ENCODE measurements around the gene VKORC1L1.
"Not testable (repeated sequence)": the region's sequence is repeated elsewhere in the genome, so short reads cannot be mapped to it uniquely, and the experiment has no call there.

The VKORC1L1 gene

GRCh38 chr7:65885533-65885932 lies 12.7 kb downstream of the VKORC1L1 start:
- not testable (repeated sequence) for FAIRE-seq

GRCh38 chr7:65888434-65889156 lies 15.7 kb downstream of the VKORC1L1 start:
- FAIRE-seq: not testable (repeated sequence)

- not testable (repeated sequence) for FAIRE-seq
Measured at GRCh38 chr7:65889722-65890121, 16.8 kb downstream of the VKORC1L1 start.

- no peak for FAIRE-seq
Measured at GRCh38 chr7:65892161-65892560, 19.3 kb downstream of the VKORC1L1 start.

DNA sequence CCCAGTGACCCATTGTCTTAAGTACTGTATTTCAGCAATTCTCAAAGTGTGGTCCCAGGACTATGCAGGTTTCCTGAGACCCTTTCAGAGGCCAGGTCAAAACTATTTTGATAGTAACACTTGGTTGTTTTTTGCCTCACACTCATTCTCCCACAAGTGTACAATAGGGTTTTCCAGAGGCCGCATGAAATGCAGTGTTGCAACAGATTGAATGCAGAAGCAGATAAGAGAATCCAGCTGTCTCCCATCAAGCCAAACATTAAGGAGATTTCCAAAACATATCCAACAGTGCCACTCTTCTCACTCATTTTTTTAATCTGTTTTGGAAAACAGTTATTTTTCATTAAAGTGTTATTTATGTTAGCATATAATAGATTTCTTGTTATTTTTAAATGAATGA lies 20.0 kb downstream of the VKORC1L1 start:
- FAIRE-seq: no peak

GRCh38 chr7:65896279-65896870 lies 23.5 kb downstream of the VKORC1L1 start:
- no peak for FAIRE-seq

DNA sequence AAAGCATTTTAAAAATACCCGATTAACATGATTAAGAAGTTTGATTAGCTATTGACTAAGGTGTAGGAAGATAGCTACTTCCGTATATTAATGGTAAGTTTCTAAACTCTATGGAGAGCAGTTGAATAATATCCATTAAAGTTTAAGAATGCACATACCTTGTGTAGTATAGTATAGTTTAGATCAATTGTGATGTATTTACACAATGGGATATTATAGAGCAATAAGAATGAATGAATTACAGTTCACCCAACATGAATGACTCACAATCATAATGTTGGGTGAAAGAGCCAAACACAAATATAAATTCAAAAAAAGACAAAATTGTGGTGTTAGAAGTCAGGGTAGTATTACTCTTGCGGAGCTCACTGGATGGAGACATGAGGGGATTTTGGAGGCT lies 24.4 kb downstream of the VKORC1L1 start:
- FAIRE-seq: not testable (repeated sequence)

DNA sequence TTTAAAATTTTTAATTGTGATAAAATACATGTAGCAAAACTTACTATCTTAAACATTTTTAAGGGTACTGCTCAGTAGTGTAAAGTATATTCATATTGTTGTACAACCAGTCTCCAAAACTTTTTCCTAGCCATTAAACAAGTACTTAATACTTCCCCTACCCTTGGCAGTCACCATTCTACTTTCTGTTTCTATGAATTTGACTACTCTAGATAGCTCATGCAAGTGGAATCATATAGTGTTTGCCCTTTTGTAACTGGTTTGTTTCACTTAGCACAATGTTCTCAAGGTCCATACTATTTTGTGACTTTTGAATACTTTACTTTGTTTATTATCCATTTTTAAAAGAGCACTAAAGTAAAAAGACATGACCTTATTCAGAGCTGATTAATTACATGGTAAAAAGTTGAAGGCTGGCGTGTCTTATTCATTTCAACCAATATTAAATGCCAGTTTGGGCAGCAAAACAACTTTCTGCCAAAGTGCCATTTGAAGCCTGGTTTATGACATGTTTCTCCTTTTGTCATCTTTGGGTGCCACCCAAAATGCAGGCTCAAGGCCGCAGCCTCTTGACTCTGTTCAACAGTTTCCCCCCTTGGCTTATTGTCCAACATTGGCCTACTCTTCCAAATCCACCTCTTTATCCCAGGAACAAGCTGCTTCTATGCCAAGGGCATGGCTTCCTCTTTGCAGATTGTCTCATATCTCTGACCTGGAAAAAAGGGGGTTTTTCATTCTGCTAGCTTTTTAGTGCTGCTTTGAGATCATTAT lies 26.0 kb downstream of the VKORC1L1 start:
- FAIRE-seq: not testable (repeated sequence)

DNA sequence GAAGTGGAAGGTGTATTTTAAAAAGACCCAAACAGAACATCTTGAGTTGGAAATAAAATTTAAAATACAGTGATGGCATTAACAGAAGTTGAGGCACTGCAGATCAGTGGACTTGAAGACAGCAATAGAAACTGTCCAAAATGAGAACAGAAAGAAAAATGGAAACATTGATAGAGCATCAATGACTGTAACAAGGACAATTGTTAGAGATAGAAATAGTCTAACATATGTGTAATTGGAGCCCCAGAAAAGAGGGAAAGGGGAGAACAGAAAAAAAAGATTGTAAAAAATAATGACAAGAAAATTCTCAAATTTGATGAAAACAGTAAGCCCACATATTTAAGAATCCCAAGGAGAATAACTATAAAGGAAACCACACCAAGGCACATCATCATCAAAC lies 29.4 kb downstream of the VKORC1L1 start:
- FAIRE-seq: no peak

- FAIRE-seq: no peak
Measured at GRCh38 chr7:65907501-65908198, 34.8 kb downstream of the VKORC1L1 start.

- FAIRE-seq: no peak
Measured at GRCh38 chr7:65910237-65910636, 37.4 kb downstream of the VKORC1L1 start.

DNA sequence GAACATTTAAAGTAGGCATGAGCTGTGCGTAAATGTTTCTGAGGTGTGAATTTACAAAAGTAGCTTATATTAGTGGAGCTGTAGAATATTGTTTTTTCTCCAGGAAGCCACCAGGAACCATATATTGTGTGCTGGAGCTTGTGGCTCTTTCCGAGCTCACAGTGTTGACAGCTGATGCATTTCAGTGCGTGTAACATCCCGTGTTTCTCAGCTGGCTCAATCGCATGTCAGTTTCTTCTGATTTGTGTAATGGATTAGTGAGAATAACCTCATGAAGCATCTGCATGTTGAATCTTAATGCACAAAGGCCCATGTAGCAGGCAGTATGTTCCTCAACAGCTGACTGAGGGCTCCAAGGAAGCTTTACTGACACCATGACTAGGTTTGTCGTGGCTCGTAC lies 39.4 kb downstream of the VKORC1L1 start:
- FAIRE-seq: no peak

DNA sequence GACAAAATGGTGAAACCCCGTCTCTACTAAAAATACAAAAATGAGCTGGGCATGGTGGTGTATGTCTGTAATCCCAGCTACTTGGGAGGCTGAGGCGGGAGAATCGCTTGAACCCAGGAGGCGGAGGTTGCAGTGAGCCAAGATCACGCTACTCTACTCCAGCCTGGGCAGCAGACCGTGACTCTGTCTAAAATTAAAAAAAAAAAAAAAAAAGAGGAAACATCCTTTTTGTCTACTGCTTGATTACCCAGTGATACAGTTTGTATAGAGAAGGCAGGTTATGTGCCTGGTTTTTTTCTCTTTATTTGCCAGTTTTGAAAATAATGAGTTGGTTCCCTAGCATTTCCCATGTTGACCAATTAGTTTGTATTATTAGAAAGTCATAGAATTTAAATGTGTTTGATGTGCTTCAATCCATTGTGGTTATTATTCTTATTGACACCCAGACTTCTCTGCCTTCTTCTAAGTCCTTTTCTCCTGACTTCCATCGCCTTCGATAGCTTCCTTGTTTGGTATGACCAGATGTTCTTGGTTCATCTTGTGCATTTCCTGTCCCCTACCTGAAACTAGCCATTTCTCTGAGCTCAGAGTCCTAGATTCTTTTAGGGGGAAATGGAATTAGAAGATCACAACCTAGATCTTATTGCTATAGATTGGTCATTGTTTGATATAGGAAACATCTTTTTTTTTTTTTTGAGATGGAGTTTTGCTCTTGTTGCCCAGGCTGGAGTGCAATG lies 43.2 kb downstream of the VKORC1L1 start:
- FAIRE-seq: no peak

- FAIRE-seq: no peak
Measured at GRCh38 chr7:65923316-65923715, 50.4 kb downstream of the VKORC1L1 start.

GRCh38 chr7:65924193-65924592 lies 51.3 kb downstream of the VKORC1L1 start:
- no peak for FAIRE-seq

DNA sequence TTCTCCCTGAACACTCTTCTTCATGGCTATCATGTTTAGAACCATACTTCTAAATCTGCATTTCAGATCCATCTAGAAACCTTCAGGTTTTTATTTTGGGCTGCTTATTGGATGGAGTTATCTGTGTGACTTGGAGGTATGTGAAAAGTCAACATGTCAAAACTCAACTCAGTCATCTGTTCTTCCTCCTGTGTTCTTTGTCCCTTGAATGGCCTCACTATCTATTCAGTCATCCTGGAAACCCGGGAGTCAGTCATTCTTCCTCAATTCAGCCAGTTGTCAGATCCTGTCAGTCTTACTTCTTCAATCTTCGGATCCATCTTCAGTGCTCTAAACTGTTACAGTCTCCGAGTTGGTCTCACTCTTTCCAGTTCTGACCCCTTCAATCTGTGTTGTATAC lies 52.2 kb downstream of the VKORC1L1 start:
- no peak for FAIRE-seq

GRCh38 chr7:65926588-65926987 lies 53.7 kb downstream of the VKORC1L1 start:
- FAIRE-seq: no peak

GRCh38 chr7:65927489-65928448 lies 54.9 kb downstream of the VKORC1L1 start:
- no peak for FAIRE-seq

DNA sequence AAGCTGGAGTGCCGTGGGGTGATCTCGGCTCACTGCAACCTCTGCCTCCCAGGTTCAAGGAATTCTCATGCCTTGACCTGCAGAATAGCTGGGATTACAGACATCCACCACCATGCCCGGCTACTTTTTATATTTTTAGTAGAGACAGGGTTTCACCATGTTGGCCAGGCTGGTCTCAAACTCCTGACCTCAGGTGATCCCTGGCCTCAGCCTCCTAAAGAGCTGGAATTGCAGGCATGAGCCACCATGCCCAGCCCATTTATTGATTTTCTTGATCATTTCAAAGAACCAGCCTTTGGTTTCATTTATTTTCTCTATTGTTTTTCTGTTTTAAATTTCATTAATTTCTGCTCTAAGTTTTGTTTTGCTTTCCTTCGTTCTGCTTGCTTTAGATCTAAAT lies 58.8 kb downstream of the VKORC1L1 start:
- FAIRE-seq: no peak

DNA sequence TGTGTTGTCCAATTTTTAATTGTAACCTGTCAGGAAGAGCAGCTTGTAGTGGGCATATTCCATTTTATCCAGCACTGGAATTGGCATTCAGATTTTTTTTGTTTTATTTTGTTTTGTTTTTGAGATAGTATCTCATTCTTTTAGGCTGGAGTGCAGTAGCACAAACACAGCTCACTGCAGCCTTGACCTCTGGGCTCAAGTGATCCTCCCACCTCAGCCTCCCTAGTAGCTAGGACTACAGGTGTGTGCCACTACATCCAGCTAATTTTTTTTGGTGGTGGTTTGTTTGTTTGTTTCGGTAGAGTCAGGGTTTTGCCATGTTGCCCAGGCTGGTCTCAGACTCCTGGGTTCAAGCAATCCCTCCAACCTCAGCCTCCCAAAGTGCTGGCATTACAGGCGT lies 64.4 kb downstream of the VKORC1L1 start:
- FAIRE-seq: no peak

DNA sequence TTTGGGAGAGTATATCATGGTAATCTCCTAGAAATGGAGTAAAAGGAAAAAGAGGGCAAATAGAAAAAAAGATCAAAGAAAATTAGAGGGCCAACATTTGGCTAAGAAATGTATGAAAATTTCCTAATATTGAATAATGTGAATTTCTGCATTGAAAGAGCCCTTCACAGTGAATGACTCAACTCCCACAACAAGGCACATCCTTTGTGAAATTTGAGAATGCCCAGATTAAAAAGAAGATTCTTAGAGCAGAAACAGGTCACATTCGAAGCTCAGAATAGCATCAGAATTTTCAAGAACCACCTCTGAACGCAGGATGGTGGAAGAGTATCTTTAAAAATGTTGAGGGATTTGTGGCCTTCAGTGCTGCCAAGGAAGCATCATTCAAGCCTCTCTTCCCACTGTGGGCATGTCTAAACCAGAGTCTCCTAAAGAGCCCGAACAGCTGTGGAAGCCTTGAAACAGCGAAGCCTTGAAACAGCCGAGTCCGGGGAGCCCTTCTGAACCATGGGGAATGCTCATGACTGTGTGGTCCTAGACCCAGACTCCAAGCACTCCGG lies 65.5 kb downstream of the VKORC1L1 start:
- no peak for FAIRE-seq
